ENCODE data around the gene PAPOLG. TPM values are rescaled to one million over a fixed set of nuclear protein-coding genes. Genes with fewer than 3 reads are reported as not detected.

PAPOLG gene
- total RNA-seq, 1 donor from 2014 or later = 20.9 TPM

DNA sequence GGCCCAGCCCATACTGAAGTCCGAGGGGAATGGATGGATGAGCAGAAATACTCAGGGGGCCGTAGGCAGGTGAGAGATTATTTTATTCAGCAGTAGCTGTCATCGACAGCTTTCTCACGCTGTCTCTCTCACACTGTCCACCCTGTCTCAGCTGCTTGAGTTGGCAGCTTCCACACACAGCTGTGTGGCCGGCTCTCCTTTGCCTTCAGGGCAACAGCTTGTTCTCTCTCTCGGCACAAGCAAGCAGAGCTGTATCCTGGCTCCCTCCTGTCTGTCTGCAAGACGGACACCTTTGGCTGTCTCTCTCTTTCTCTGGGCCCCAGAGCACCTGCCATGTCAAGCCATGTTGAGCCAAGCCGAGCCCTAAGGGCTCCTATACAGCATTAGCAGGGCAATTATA, 9.8 kb upstream of the PAPOLG start:
- no peaks in the 10 kb centered on the region for H3K9me3 Mint-ChIP-seq
- no peak overlapping the region for H3K27ac Mint-ChIP-seq
- H3K27me3 Mint-ChIP-seq = peaks cover 3% of the 10 kb centered on the region
- H3K4me3 Mint-ChIP-seq = no peak overlapping the region
- H3K36me3 Mint-ChIP-seq = no peaks in the 10 kb centered on the region
- TF ChIP-seq CTCF (conservative IDR thresholded peaks at IDR 0.05) = no peak
- DNase-seq (ENCODE audit: extremely low spot score, unreplicated experiment) = no peak
- peaks cover 5% of the 10 kb centered on the region for H3K4me1 Mint-ChIP-seq (ENCODE audit: unreplicated experiment)

DNA sequence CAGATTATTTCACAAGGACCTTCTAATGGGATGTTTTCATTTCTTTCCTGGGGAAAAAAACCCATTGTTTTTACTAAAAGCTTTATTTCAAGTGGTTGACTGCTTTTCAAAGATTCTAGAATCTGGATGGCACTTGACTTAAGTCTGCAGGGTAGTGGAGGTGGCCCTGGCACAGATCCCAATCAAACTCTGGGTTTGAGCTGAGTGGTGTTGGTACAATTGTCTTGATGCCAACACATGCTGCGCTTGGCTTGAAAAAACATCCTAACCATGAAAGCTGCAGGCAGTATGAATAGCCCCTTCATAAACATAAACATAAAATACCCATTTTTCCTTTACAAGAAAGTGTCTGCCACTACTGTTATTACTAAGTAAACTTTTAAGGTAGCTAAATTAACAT, 3.6 kb downstream of the PAPOLG start:
- Mint-ChIP-seq H3K4me3 (no peak overlapping the region), H3K27me3 (no peaks in the 10 kb centered on the region), H3K9me3 (no peaks in the 10 kb centered on the region), H3K36me3 (peaks cover 19% of the 10 kb centered on the region), H3K27ac (no peak overlapping the region), H3K4me1 (ENCODE audit: unreplicated experiment) (peaks cover 20% of the 10 kb centered on the region)
- TF ChIP-seq CTCF (conservative IDR thresholded peaks at IDR 0.05) = no peak
- DNase-seq (ENCODE audit: extremely low spot score, unreplicated experiment) = no peak

- Mint-ChIP-seq H3K4me1 (ENCODE audit: unreplicated experiment) (no peaks in the 10 kb centered on the region), H3K27me3 (no peaks in the 10 kb centered on the region), H3K27ac (no peak overlapping the region), H3K9me3 (no peaks in the 10 kb centered on the region), H3K4me3 (no peak overlapping the region), H3K36me3 (peaks cover 36% of the 10 kb centered on the region)
- DNase-seq (ENCODE audit: extremely low spot score, unreplicated experiment) = no peak
- no peak for TF ChIP-seq CTCF (conservative IDR thresholded peaks at IDR 0.05)
Measured at GRCh38 chr2:60764736-60765534, 8.9 kb downstream of the PAPOLG start.

GRCh38 chr2:60766283-60766682, 10.2 kb downstream of the PAPOLG start:
- Mint-ChIP-seq H3K27me3 (no peaks in the 10 kb centered on the region), H3K4me1 (ENCODE audit: unreplicated experiment) (no peaks in the 10 kb centered on the region), H3K36me3 (peaks cover 35% of the 10 kb centered on the region), H3K9me3 (no peaks in the 10 kb centered on the region), H3K4me3 (no peak overlapping the region), H3K27ac (no peak overlapping the region)
- no peak for TF ChIP-seq CTCF (conservative IDR thresholded peaks at IDR 0.05)
- DNase-seq (ENCODE audit: extremely low spot score, unreplicated experiment) = no peak

DNA sequence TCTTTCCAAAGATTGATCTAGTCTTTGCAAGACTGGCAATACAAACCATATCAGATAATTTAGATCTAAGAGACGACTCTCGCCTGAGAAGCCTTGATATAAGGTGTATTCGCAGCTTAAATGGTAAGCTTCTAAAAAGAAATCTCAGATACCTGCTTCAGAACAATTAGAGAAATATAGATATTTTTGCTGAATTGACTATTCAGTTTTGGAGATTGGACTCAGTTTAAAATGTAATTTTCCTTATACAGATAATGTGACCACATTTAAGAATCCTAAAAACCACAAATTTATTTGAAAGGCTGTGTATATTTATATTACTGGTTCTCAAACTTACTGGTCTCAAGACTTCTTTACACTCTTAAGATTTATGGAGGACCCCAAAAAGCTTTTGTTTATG, 15.4 kb downstream of the PAPOLG start:
- Mint-ChIP-seq H3K9me3 (no peaks in the 10 kb centered on the region), H3K4me1 (ENCODE audit: unreplicated experiment) (no peaks in the 10 kb centered on the region), H3K27ac (no peak overlapping the region), H3K4me3 (no peak overlapping the region), H3K27me3 (no peaks in the 10 kb centered on the region), H3K36me3 (peaks cover 47% of the 10 kb centered on the region)
- no peak for TF ChIP-seq CTCF (conservative IDR thresholded peaks at IDR 0.05)
- no peak for DNase-seq (ENCODE audit: extremely low spot score, unreplicated experiment)

Data from type B pancreatic cell (in vitro differentiated cells).